B cell (primary cell): ENCODE data around the gene CARMIL1.

Experiments used
- EZH2 ChIP-seq: IDR thresholded peaks from 2 replicates; pipeline ENCODE4 v1.6.1; 2012; ENCODE audit warnings: borderline replicate concordance, low read depth, mild to moderate bottlenecking, moderate library complexity, low read length; ENCODE audit not compliant: insufficient read depth, poor library complexity, severe bottlenecking
- TF ChIP-seq, protein P1 (sequence below): fragments of 200-600 bp; IDR thresholded peaks from one replicate; pipeline ENCODE4 v1.8.0; 2022; ENCODE audit warnings: antibody characterized with exemption, mild to moderate bottlenecking

- TF ChIP-seq, protein P1, sequence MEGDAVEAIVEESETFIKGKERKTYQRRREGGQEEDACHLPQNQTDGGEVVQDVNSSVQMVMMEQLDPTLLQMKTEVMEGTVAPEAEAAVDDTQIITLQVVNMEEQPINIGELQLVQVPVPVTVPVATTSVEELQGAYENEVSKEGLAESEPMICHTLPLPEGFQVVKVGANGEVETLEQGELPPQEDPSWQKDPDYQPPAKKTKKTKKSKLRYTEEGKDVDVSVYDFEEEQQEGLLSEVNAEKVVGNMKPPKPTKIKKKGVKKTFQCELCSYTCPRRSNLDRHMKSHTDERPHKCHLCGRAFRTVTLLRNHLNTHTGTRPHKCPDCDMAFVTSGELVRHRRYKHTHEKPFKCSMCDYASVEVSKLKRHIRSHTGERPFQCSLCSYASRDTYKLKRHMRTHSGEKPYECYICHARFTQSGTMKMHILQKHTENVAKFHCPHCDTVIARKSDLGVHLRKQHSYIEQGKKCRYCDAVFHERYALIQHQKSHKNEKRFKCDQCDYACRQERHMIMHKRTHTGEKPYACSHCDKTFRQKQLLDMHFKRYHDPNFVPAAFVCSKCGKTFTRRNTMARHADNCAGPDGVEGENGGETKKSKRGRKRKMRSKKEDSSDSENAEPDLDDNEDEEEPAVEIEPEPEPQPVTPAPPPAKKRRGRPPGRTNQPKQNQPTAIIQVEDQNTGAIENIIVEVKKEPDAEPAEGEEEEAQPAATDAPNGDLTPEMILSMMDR, result no peak
- TF ChIP-seq EZH2, result no peak
These were observed 118.2 kb downstream of the CARMIL1 start for GRCh38 chr6:25397406-25397805.
